DND-41 (cell line): ENCODE results near the gene SERPINB6.

Experiments used
- ATAC-seq: fragments of 200-7000 bp; cut with Tn5 transposase; 3 replicates; pipeline ENCODE4 v1.9.1; 2021; ENCODE audit warnings: low read depth; ENCODE audit not compliant: insufficient read depth
- DNase-seq: peaks from one replicate; pipeline ENCODE4 v3.0.0-alpha.2; 2020
- H2AFZ ChIP-seq: 2 replicates; pipeline ENCODE4 v1.6.0; 2012; ENCODE audit warnings: low read depth, low read length
- H3K27ac ChIP-seq: 2 replicates; pipeline ENCODE4 v1.5.1; 2012; ENCODE audit warnings: low read length, inconsistent platforms
- H3K27me3 ChIP-seq: fragments of 200-600 bp; sonication (generic); 2 replicates; pipeline ENCODE4 v1.6.0; 2012; ENCODE audit warnings: low read length, mild to moderate bottlenecking, inconsistent platforms; ENCODE audit not compliant: insufficient read depth, poor library complexity
- H3K36me3 ChIP-seq: 2 replicates; pipeline ENCODE4 v1.5.1; 2012; ENCODE audit warnings: low read length, inconsistent platforms; ENCODE audit not compliant: insufficient read depth
- H3K4me1 ChIP-seq: 2 replicates; pipeline ENCODE4 v1.5.1; 2012; ENCODE audit warnings: mild to moderate bottlenecking, low read length; ENCODE audit not compliant: insufficient read depth
- H3K4me2 ChIP-seq: 2 replicates; pipeline ENCODE4 v1.6.0; 2012; ENCODE audit warnings: mild to moderate bottlenecking, moderate library complexity, low read length, inconsistent platforms; ENCODE audit not compliant: insufficient read depth
- H3K4me3 ChIP-seq, 2 experiments: fragments of 200-600 bp in 1 of 2; shearing (Covaris generic) in 1 of 2; 2 replicates each; pipeline ENCODE4 v1.5.1; 2012 to 2016; ENCODE audit warnings: inconsistent platforms in 2 of 2, low read length in 2 of 2, mild to moderate bottlenecking in 2 of 2, low read depth in 1 of 2, moderate library complexity in 1 of 2
- H3K79me2 ChIP-seq: 2 replicates; pipeline ENCODE4 v1.6.0; 2012; ENCODE audit warnings: low read length, inconsistent platforms; ENCODE audit not compliant: insufficient read depth
- H3K9ac ChIP-seq: 2 replicates; pipeline ENCODE4 v1.6.0; 2012; ENCODE audit warnings: low read depth, mild to moderate bottlenecking, inconsistent platforms, low read length, moderate library complexity
- H3K9me3 ChIP-seq: 2 replicates; pipeline ENCODE4 v1.5.1; 2012; ENCODE audit warnings: low read length, moderate library complexity, mild to moderate bottlenecking, inconsistent platforms; ENCODE audit not compliant: insufficient read depth, severe bottlenecking
- H4K20me1 ChIP-seq: 2 replicates; pipeline ENCODE4 v1.6.0; 2012; ENCODE audit warnings: low read length; ENCODE audit not compliant: insufficient read depth
- CTCF ChIP-seq: IDR thresholded peaks from 2 replicates; pipeline ENCODE4 v1.5.1; 2012; ENCODE audit warnings: borderline replicate concordance, low read length, moderate library complexity, mild to moderate bottlenecking; ENCODE audit not compliant: poor library complexity, severe bottlenecking; ENCODE audit errors: extremely low read depth
- EZH2 ChIP-seq: IDR thresholded peaks from 3 replicates; pipeline ENCODE4 v1.6.1; 2012; ENCODE audit warnings: borderline replicate concordance, low read depth, mild to moderate bottlenecking, moderate library complexity, low read length, inconsistent platforms; ENCODE audit not compliant: severe bottlenecking

SERPINB6 gene

GRCh38 chr6:2986722-2987221 is 15.4 kb upstream of the SERPINB6 start:
- Histone ChIP-seq H3K9me3 (no peaks in the 10 kb centered on the region), H3K27ac (no peak overlapping the region), H3K4me1 (peaks cover 22% of the 10 kb centered on the region), H3K4me3 (no peak overlapping the region), H3K36me3 (no peaks in the 10 kb centered on the region), H3K9ac (no peak overlapping the region), H3K79me2 (no peaks in the 10 kb centered on the region), H3K4me2 (no peak overlapping the region), H3K27me3 (peaks cover 10% of the 10 kb centered on the region), H4K20me1 (no peaks in the 10 kb centered on the region), H2AFZ (no peak overlapping the region)
- no peak for TF ChIP-seq CTCF
- TF ChIP-seq EZH2: no peak
- no peak for DNase-seq
- no peak for ATAC-seq

- DNase-seq: no peak
- TF ChIP-seq EZH2 (no peak), CTCF (no peak)
- Histone ChIP-seq H3K9ac (no peak overlapping the region), H3K27ac (no peak overlapping the region), H3K4me1 (peaks cover 9% of the 10 kb centered on the region), H3K79me2 (no peaks in the 10 kb centered on the region), H3K9me3 (no peaks in the 10 kb centered on the region), H3K4me2 (no peak overlapping the region), H3K4me3 (no peak overlapping the region), H2AFZ (no peak overlapping the region), H4K20me1 (no peaks in the 10 kb centered on the region), H3K27me3 (peaks cover 26% of the 10 kb centered on the region), H3K36me3 (no peaks in the 10 kb centered on the region)
- ATAC-seq: no peak
Measured at GRCh38 chr6:2984738-2985406, 13.5 kb upstream of the SERPINB6 start.

- DNase-seq (no peak), ATAC-seq (no peak)
- H3K4me2 ChIP-seq: no peak overlapping the region
- no peaks in the 10 kb centered on the region for H3K79me2 ChIP-seq
- H2AFZ ChIP-seq: no peak overlapping the region
- H3K36me3 ChIP-seq: no peaks in the 10 kb centered on the region
- H3K27me3 ChIP-seq: peaks cover 34% of the 10 kb centered on the region
- no peak overlapping the region for H3K27ac ChIP-seq
- TF ChIP-seq EZH2 (no peak), CTCF (no peak)
- no peaks in the 10 kb centered on the region for H4K20me1 ChIP-seq
- no peak overlapping the region for H3K9ac ChIP-seq
- no peak overlapping the region for H3K4me3 ChIP-seq
- no peaks in the 10 kb centered on the region for H3K4me1 ChIP-seq
- H3K9me3 ChIP-seq: no peaks in the 10 kb centered on the region
Measured at GRCh38 chr6:2982426-2983117, 11.2 kb upstream of the SERPINB6 start.
